Embryonic facial prominence (tissue), 1 donor: ENCODE measurements around the gene BRD3OS.

Experiments
- DNase-seq: peaks from one replicate; pipeline ENCODE4 v3.0.0-alpha.2; 2016; ENCODE audit errors: extremely low spot score

BRD3OS gene

GRCh38 chr9:134034215-134035040, 9.1 kb downstream of the BRD3OS start:
- no peak for DNase-seq

GRCh38 chr9:134035041-134036039, 10.1 kb downstream of the BRD3OS start:
- DNase-seq, result no peak

GRCh38 chr9:134036130-134036529, 10.8 kb downstream of the BRD3OS start:
- DNase-seq, result no peak

GRCh38 chr9:134037641-134038040, 12.4 kb downstream of the BRD3OS start:
- DNase-seq, result no peak

- DNase-seq, result no peak
Observed at GRCh38 chr9:134039386-134040175, 14.3 kb downstream of the BRD3OS start.

- DNase-seq, result no peak
Observed at GRCh38 chr9:134040176-134040565, 14.9 kb downstream of the BRD3OS start.

GRCh38 chr9:134040781-134041648, 15.7 kb downstream of the BRD3OS start:
- no peak for DNase-seq

- DNase-seq, result no peak
Observed at GRCh38 chr9:134041649-134041962, 16.3 kb downstream of the BRD3OS start.

GRCh38 chr9:134043531-134043988, 18.3 kb downstream of the BRD3OS start:
- DNase-seq, result no peak

- no peak for DNase-seq
Observed at GRCh38 chr9:134044944-134045343, 19.7 kb downstream of the BRD3OS start.

- DNase-seq, result no peak
Observed at GRCh38 chr9:134045841-134046544, 20.7 kb downstream of the BRD3OS start.

- no peak for DNase-seq
Observed at GRCh38 chr9:134046894-134047681, 21.8 kb downstream of the BRD3OS start.

GRCh38 chr9:134047868-134048581, 22.7 kb downstream of the BRD3OS start:
- DNase-seq, result no peak

GRCh38 chr9:134048582-134048968, 23.3 kb downstream of the BRD3OS start:
- DNase-seq, result no peak

- DNase-seq, result no peak
Observed at GRCh38 chr9:134049236-134049635, 24.0 kb downstream of the BRD3OS start.

GRCh38 chr9:134049772-134050588, 24.7 kb downstream of the BRD3OS start:
- DNase-seq, result no peak

GRCh38 chr9:134050726-134051125, 25.4 kb downstream of the BRD3OS start:
- DNase-seq, result no peak

- no peak for DNase-seq
Observed at GRCh38 chr9:134051319-134051718, 26.0 kb downstream of the BRD3OS start.
